ENCODE measurements around the gene ANKRD17. TPM values are rescaled to one million over a fixed set of nuclear protein-coding genes. Genes with fewer than 3 reads are reported as not detected.

Gene ANKRD17
- total and polyA plus RNA-seq, 2 donors = 12.0 to 26.4 TPM

DNA sequence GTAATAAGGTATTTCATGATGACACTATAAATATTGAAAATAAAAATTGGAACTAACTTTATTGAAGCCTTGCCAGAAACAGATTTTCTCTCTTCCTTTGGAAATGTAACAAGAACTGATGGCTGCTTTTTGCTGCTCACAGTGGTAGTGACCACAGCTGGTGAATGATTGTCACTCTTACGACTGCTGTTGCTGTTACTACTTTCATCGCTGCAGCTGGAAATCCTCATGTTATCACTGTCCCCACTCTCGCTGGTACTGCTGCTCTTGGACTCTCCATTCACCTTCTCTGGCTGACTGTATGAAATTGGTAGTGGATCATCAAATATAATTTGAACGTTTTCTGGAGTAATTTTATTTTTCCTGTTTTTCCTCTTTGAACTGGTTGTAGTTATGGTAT lies 160.6 kb downstream of the ANKRD17 start:
- Histone ChIP-seq H3K27ac (ENCODE audit: low read depth in 1 of 2, low read length in 1 of 2) (no peak overlapping the region), H3K27me3 (ENCODE audit: control insufficient read depth in 2 of 2, insufficient read depth in 1 of 2, low read length in 1 of 2) (no peaks in the 10 kb centered on the region), H3K9me3 (ENCODE audit: control insufficient read depth in 2 of 2, insufficient read depth in 1 of 2, low read length in 1 of 2) (no peaks in the 10 kb centered on the region), H3K4me1 (ENCODE audit: control insufficient read depth in 2 of 2, insufficient read depth in 2 of 2, low read length in 2 of 2) (no peaks in the 10 kb centered on the region), H3K36me3 (ENCODE audit: control insufficient read depth in 2 of 2, insufficient read depth in 2 of 2, low read length in 1 of 2) (peaks cover 33 to 77% of the 10 kb centered on the region in 2 donors), H3K4me3 (ENCODE audit: low read length in 2 of 2) (no peak overlapping the region)
- DNase-seq (ENCODE audit: low read depth in 6 of 9, low spot score in 9 of 9) = no peak
- 96% methylated on average over 4 of the region's 4 CpGs for WGBS

DNA sequence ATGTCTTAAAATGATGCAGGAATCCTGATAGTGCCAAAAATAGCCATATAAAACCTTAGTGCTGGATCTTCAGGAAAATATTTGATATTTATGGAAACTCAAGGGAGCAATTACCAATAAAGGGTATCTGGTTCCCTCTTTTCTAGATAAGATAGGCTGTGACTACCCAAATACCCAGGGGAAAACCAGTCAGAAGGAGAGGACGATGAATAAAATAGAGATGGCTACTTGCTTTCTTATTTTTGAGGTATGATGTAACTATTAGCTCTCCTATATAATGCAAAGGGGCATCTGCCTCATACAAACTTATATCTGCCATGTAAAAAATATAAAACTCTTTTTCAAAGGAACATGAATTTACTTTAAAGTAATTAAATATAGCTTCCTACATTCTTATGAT lies 165.7 kb downstream of the ANKRD17 start:
- DNase-seq (ENCODE audit: low read depth in 6 of 9, low spot score in 9 of 9) = no peak
- Histone ChIP-seq H3K36me3 (ENCODE audit: control insufficient read depth in 2 of 2, insufficient read depth in 2 of 2, low read length in 1 of 2) (peaks cover 25 to 66% of the 10 kb centered on the region in 2 donors), H3K4me3 (ENCODE audit: low read length in 2 of 2) (no peak overlapping the region), H3K9me3 (ENCODE audit: control insufficient read depth in 2 of 2, insufficient read depth in 1 of 2, low read length in 1 of 2) (no peaks in the 10 kb centered on the region), H3K4me1 (ENCODE audit: control insufficient read depth in 2 of 2, insufficient read depth in 2 of 2, low read length in 2 of 2) (no peaks in the 10 kb centered on the region), H3K27ac (ENCODE audit: low read depth in 1 of 2, low read length in 1 of 2) (no peak overlapping the region), H3K27me3 (ENCODE audit: control insufficient read depth in 2 of 2, insufficient read depth in 1 of 2, low read length in 1 of 2) (no peaks in the 10 kb centered on the region)
- WGBS = 98% methylated on average over 1 of the region's 1 CpG

DNA sequence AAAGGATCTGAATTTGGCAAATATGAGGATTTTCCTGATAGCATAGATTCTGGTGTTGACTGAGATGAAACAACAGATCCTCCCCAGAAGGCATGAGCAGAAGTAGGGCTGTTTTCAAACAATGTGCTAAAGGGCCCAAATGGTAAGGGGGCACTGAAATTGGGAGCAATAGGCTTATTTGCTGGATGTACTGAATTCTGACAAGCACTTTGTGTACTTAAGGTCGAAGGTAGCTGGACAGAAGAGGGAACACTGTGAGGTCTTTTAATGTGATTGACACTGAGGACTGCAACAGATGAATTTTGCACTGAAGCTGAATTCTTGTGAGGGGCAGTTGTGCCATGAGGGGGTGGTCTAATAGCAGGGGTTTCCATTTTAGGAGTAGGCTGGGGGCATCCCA lies 167.9 kb downstream of the ANKRD17 start:
- Histone ChIP-seq H3K4me1 (ENCODE audit: control insufficient read depth in 2 of 2, insufficient read depth in 2 of 2, low read length in 2 of 2) (peaks cover 0 to 3% of the 10 kb centered on the region in 2 donors), H3K4me3 (ENCODE audit: low read length in 2 of 2) (no peak overlapping the region), H3K9me3 (ENCODE audit: control insufficient read depth in 2 of 2, insufficient read depth in 1 of 2, low read length in 1 of 2) (no peaks in the 10 kb centered on the region), H3K27ac (ENCODE audit: low read depth in 1 of 2, low read length in 1 of 2) (no peak overlapping the region), H3K36me3 (ENCODE audit: control insufficient read depth in 2 of 2, insufficient read depth in 2 of 2, low read length in 1 of 2) (peaks cover 24 to 60% of the 10 kb centered on the region in 2 donors), H3K27me3 (ENCODE audit: control insufficient read depth in 2 of 2, insufficient read depth in 1 of 2, low read length in 1 of 2) (no peaks in the 10 kb centered on the region)
- no peak for DNase-seq (ENCODE audit: low read depth in 6 of 9, low spot score in 9 of 9)
- WGBS = 98% methylated on average over 1 of the region's 1 CpG

DNA sequence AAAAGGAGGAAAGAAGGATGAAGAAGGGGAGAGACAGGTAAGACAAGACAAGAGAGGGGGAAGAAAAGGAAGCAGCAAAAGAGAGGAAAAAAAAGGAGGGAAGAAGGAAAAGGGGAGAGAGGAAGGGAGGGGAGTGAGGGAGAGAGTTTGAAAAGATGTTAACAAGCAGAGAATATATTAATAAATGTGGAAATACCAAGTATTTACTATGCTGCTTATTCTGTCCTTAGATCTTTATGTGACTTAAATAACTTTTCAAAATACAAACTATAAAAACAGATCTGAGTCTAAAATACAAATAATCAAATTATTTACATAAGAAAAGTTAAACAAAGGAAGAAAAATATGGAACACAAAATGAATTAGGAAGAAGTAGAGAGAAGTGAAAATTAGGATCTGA lies 170.7 kb downstream of the ANKRD17 start:
- DNase-seq (ENCODE audit: low read depth in 6 of 9, low spot score in 9 of 9) = no peak
- no peak overlapping the region for H3K4me3 ChIP-seq (ENCODE audit: low read length in 2 of 2)
- no peaks in the 10 kb centered on the region for H3K27me3 ChIP-seq (ENCODE audit: control insufficient read depth in 2 of 2, insufficient read depth in 1 of 2, low read length in 1 of 2)
- H3K9me3 ChIP-seq (ENCODE audit: control insufficient read depth in 2 of 2, insufficient read depth in 1 of 2, low read length in 1 of 2) = no peaks in the 10 kb centered on the region
- H3K27ac ChIP-seq (ENCODE audit: low read depth in 1 of 2, low read length in 1 of 2) = no peak overlapping the region
- peaks cover 0 to 3% of the 10 kb centered on the region in 2 donors for H3K4me1 ChIP-seq (ENCODE audit: control insufficient read depth in 2 of 2, insufficient read depth in 2 of 2, low read length in 2 of 2)
- peaks cover 26 to 60% of the 10 kb centered on the region in 2 donors for H3K36me3 ChIP-seq (ENCODE audit: control insufficient read depth in 2 of 2, insufficient read depth in 2 of 2, low read length in 1 of 2)

DNA sequence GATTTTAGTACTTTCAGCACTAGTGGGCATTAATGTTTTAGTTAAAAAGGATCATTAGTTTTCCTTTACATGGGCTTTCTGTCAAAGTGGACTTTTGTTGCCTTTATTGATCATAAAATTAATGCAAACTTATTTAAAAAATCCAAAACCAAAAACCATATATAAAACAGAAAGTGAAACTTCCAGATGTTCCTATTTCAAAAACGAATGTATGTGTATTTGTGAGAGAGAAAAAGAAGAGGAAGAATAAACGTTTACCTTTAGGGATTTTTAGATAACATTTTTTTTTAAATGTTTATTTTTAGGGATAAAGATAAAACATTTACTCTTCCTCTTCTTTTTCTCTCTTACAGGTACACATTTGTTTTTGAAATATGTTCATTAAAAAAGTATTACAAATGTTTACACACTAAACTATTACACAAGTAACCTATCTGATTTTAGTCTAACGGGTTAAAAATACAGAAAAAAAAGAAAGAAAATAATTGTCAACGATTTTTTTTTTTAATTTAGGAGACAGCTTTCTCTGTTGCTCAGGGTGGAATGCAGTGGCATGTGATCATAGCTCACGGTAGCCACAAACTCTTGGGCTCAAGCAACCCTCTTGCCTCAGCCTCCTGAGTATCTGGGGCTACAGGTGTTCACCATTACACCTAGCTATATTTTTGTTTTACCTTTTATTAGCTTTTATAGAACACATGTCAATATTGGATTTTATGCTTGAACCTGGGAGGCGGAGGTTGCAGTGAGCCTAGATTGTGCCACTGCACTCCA lies 172.3 kb downstream of the ANKRD17 start:
- WGBS = 34% methylated on average over 6 of the region's 6 CpGs
- Histone ChIP-seq H3K36me3 (ENCODE audit: control insufficient read depth in 2 of 2, insufficient read depth in 2 of 2, low read length in 1 of 2) (peaks cover 24 to 60% of the 10 kb centered on the region in 2 donors), H3K27me3 (ENCODE audit: control insufficient read depth in 2 of 2, insufficient read depth in 1 of 2, low read length in 1 of 2) (no peaks in the 10 kb centered on the region)

DNA sequence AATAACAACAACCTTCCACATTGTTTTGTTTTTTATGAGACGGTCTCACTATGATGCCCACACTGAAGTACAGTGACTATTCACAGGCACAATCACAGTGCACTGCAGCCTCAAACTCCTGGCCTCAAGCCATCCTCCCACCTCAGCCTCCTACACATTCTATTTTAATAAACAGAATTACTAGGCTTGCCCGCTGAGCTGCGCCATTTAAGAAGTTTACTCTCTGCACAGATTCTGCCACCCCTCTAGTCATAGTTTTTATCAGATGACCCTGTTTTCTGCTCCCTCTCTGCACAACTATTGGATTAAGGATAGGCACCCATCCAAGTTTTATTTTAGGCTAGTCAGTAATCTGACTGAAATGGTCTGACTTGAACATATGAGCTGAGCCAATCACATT lies 177.8 kb downstream of the ANKRD17 start:
- Histone ChIP-seq H3K9me3 (ENCODE audit: control insufficient read depth in 2 of 2, insufficient read depth in 1 of 2, low read length in 1 of 2) (no peaks in the 10 kb centered on the region), H3K4me3 (ENCODE audit: low read length in 2 of 2) (no peak overlapping the region), H3K27me3 (ENCODE audit: control insufficient read depth in 2 of 2, insufficient read depth in 1 of 2, low read length in 1 of 2) (no peaks in the 10 kb centered on the region), H3K4me1 (ENCODE audit: control insufficient read depth in 2 of 2, insufficient read depth in 2 of 2, low read length in 2 of 2) (no peaks in the 10 kb centered on the region), H3K36me3 (ENCODE audit: control insufficient read depth in 2 of 2, insufficient read depth in 2 of 2, low read length in 1 of 2) (peaks cover 22 to 68% of the 10 kb centered on the region in 2 donors), H3K27ac (ENCODE audit: low read depth in 1 of 2, low read length in 1 of 2) (no peak overlapping the region)
- 98% methylated on average over 3 of the region's 3 CpGs for WGBS
- no peak for DNase-seq (ENCODE audit: low read depth in 6 of 9, low spot score in 9 of 9)

More for the DNA sequence above, 172.3 kb downstream of the ANKRD17 start:
- H3K9me3 ChIP-seq (ENCODE audit: control insufficient read depth in 2 of 2, insufficient read depth in 1 of 2, low read length in 1 of 2) = no peaks in the 10 kb centered on the region
- H3K4me1 ChIP-seq (ENCODE audit: control insufficient read depth in 2 of 2, insufficient read depth in 2 of 2, low read length in 2 of 2) = peaks cover 0 to 3% of the 10 kb centered on the region in 2 donors
- H3K27ac ChIP-seq (ENCODE audit: low read depth in 1 of 2, low read length in 1 of 2) = no peak overlapping the region
- no peak overlapping the region for H3K4me3 ChIP-seq (ENCODE audit: low read length in 2 of 2)
- no peak for DNase-seq (ENCODE audit: low read depth in 6 of 9, low spot score in 9 of 9)

DNA sequence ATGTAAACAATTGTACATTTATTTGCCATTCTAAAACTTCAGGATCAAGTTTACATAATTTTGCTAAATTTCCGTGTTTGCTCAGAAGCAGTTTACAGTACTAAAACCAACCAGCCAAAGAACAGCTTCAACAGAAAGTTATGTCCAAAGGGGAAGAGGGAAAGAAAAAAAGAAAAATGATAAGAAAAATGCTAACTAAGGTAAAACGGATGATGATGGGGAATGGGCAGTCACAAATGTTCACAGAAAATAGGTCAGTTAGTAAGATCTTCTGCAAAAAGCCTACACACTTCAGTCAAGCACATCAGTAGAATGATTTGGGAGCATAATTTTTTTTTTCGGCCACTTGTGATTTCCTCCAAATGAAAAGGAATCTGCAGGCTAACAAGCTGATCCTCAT lies 182.8 kb downstream of the ANKRD17 start:
- Histone ChIP-seq H3K4me3 (ENCODE audit: low read length in 2 of 2) (no peak overlapping the region), H3K36me3 (ENCODE audit: control insufficient read depth in 2 of 2, insufficient read depth in 2 of 2, low read length in 1 of 2) (peaks cover 11 to 37% of the 10 kb centered on the region in 2 donors), H3K27ac (ENCODE audit: low read depth in 1 of 2, low read length in 1 of 2) (no peak overlapping the region), H3K9me3 (ENCODE audit: control insufficient read depth in 2 of 2, insufficient read depth in 1 of 2, low read length in 1 of 2) (no peaks in the 10 kb centered on the region), H3K4me1 (ENCODE audit: control insufficient read depth in 2 of 2, insufficient read depth in 2 of 2, low read length in 2 of 2) (no peaks in the 10 kb centered on the region), H3K27me3 (ENCODE audit: control insufficient read depth in 2 of 2, insufficient read depth in 1 of 2, low read length in 1 of 2) (no peaks in the 10 kb centered on the region)
- 96% methylated on average over 3 of the region's 3 CpGs for WGBS
- no peak for DNase-seq (ENCODE audit: low read depth in 6 of 9, low spot score in 9 of 9)

DNA sequence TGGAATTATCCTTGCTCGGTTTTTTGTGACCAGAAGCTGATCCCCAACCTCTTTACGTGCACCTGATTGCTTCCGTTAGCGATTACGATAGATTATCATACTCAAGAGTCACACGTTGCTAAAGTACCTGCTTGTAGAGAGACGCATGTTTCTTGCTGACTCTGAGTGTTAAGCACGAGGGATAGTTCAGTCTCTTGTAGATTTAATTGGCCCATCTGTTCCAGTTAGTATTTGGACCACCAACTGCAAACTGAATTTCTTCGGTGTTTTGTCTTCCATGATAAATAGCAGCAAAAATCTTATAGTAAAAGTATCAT lies 188.6 kb downstream of the ANKRD17 start:
- peaks cover 5 to 14% of the 10 kb centered on the region in 2 donors for H3K4me1 ChIP-seq (ENCODE audit: control insufficient read depth in 2 of 2, insufficient read depth in 2 of 2, low read length in 2 of 2)
- H3K27me3 ChIP-seq (ENCODE audit: control insufficient read depth in 2 of 2, insufficient read depth in 1 of 2, low read length in 1 of 2) = no peaks in the 10 kb centered on the region
- 9% methylated on average over 9 of the region's 9 CpGs for WGBS
- DNase-seq (ENCODE audit: low read depth in 6 of 9, low spot score in 9 of 9) = no peak
- peaks cover 4 to 12% of the 10 kb centered on the region in 2 donors for H3K36me3 ChIP-seq (ENCODE audit: control insufficient read depth in 2 of 2, insufficient read depth in 2 of 2, low read length in 1 of 2)
- H3K4me3 ChIP-seq (ENCODE audit: low read length in 2 of 2) = peak overlapping the region; percentile 71 to 93
- no peaks in the 10 kb centered on the region for H3K9me3 ChIP-seq (ENCODE audit: control insufficient read depth in 2 of 2, insufficient read depth in 1 of 2, low read length in 1 of 2)
- peak overlapping the region; percentile 100 for H3K27ac ChIP-seq (ENCODE audit: low read depth in 1 of 2, low read length in 1 of 2)

DNA sequence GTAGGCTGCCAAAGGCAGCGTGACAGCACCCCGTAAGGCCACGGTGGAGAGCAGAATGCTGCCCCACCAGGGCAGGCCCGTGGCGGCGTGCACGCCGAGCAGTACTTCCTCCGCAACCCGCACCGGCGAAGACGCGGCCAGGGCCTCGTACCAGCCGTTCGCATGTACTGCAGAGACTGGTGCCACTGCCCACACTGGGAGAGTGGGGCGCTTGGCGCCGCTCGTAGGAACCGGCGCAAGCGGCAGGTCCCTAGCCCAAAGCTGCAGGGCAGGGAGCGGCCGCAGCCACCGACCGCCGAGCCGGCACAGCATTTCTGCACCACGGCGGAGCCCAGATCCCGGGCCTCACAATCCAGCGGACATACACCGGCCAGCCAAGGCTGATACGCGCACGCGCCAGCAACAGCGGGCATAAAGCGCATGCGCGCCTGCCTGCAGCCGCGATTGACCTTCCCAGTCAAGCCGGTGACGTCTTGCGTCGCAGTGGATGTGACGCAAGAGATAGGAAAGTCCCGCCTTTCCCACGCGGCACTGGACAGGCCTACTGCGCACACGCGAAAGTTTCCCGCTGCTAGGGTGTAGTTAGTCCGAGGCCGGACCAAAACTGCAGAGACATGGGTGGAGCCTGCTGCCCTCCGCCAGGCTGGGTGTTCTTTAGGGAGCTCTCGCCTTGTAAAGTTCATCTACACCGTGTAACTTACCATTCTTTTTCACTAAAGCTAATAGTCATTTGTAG lies 189.1 kb downstream of the ANKRD17 start, which contains the start of gene COX18:
TSS of gene COX18 (minus strand) at position 379 of the 736 bp plus-strand sequence. CDS start at position 312, 67 bp downstream.
- peak; percentile 86 to 97 (median 91) for DNase-seq (ENCODE audit: low read depth in 6 of 9, low spot score in 9 of 9)
- under 1% methylated on average over 62 of the region's 62 CpGs for WGBS
- H3K4me1 ChIP-seq (ENCODE audit: control insufficient read depth in 2 of 2, insufficient read depth in 2 of 2, low read length in 2 of 2) = peaks cover 5 to 14% of the 10 kb centered on the region in 2 donors

More for the DNA sequence above, 189.1 kb downstream of the ANKRD17 start, which contains the start of gene COX18:
- H3K27me3 ChIP-seq (ENCODE audit: control insufficient read depth in 2 of 2, insufficient read depth in 1 of 2, low read length in 1 of 2) = no peaks in the 10 kb centered on the region
- H3K9me3 ChIP-seq (ENCODE audit: control insufficient read depth in 2 of 2, insufficient read depth in 1 of 2, low read length in 1 of 2) = no peaks in the 10 kb centered on the region
- peak within 1 kb of the TSS; percentile 71 to 93 for H3K4me3 ChIP-seq (ENCODE audit: low read length in 2 of 2)
- peaks cover 4 to 14% of the 10 kb centered on the region in 2 donors for H3K36me3 ChIP-seq (ENCODE audit: control insufficient read depth in 2 of 2, insufficient read depth in 2 of 2, low read length in 1 of 2)
- H3K27ac ChIP-seq (ENCODE audit: low read depth in 1 of 2, low read length in 1 of 2) = peak within 1 kb of the TSS; percentile 100
